NB4 (cell line): ENCODE data around the gene KLHDC7A.
"Not testable (repeated sequence)": the region's sequence is repeated elsewhere in the genome, so short reads cannot be mapped to it uniquely, and the experiment has no call there.

Experiments used
- DNase-seq: peaks from one replicate; pipeline ENCODE4 v3.0.0; 2010; ENCODE audit warnings: low read depth
- H3K4me3 ChIP-seq: one replicate; pipeline ENCODE4 v1.5.1; 2011; ENCODE audit warnings: mild to moderate bottlenecking, low read depth, low read length, moderate library complexity
- CTCF ChIP-seq: IDR thresholded peaks from one replicate; pipeline ENCODE4 v1.5.1; 2012; ENCODE audit warnings: low read depth, low read length
- MAX ChIP-seq: IDR thresholded peaks from 2 replicates; pipeline ENCODE4 v1.6.1; 2011; ENCODE audit warnings: low read depth, low read length
- MYC ChIP-seq: IDR thresholded peaks from 2 replicates; pipeline ENCODE4 v1.6.1; 2011; ENCODE audit warnings: low read depth, low read length
- POLR2A ChIP-seq: IDR thresholded peaks from 2 replicates; pipeline ENCODE4 v1.6.1; 2011; ENCODE audit warnings: mild to moderate bottlenecking; ENCODE audit not compliant: insufficient read length; ENCODE audit errors: extremely low read depth

KLHDC7A gene

GRCh38 chr1:18461656-18462055 is 19.1 kb upstream of the KLHDC7A start:
- TF ChIP-seq CTCF: no peak
- no peak for TF ChIP-seq POLR2A
- TF ChIP-seq MAX: no peak
- no peak for TF ChIP-seq MYC
- no peak overlapping the region for H3K4me3 ChIP-seq
- no peak for DNase-seq

GRCh38 chr1:18462517-18462916 is 18.2 kb upstream of the KLHDC7A start:
- DNase-seq, H3K4me3 ChIP-seq: not testable (repeated sequence)

GRCh38 chr1:18463063-18463462 is 17.7 kb upstream of the KLHDC7A start:
- DNase-seq: no peak
- no peak overlapping the region for H3K4me3 ChIP-seq

GRCh38 chr1:18463984-18464664 is 16.6 kb upstream of the KLHDC7A start:
- no peak for TF ChIP-seq MYC
- TF ChIP-seq POLR2A: no peak
- no peak for TF ChIP-seq CTCF
- TF ChIP-seq MAX: no peak
- H3K4me3 ChIP-seq: no peak overlapping the region
- DNase-seq: no peak

More at GRCh38 chr1:18463063-18463462, 17.7 kb upstream of the KLHDC7A start:
- TF ChIP-seq POLR2A: no peak
- no peak for TF ChIP-seq MAX
- TF ChIP-seq CTCF: no peak
- no peak for TF ChIP-seq MYC

GRCh38 chr1:18464665-18465050 is 16.1 kb upstream of the KLHDC7A start:
- no peak for TF ChIP-seq MAX
- TF ChIP-seq MYC: no peak
- TF ChIP-seq CTCF: no peak
- TF ChIP-seq POLR2A: no peak
- H3K4me3 ChIP-seq: no peak overlapping the region
- no peak for DNase-seq

GRCh38 chr1:18466676-18467075 is 14.1 kb upstream of the KLHDC7A start:
- no peak for DNase-seq
- TF ChIP-seq POLR2A (no peak), MYC (no peak), CTCF (no peak), MAX (no peak)
- no peak overlapping the region for H3K4me3 ChIP-seq
